LNCAP (cell line): ENCODE data around the gene ASPM.

Source experiments
- CTCF ChIP-seq: fragments of 450-650 bp; IDR thresholded peaks from 2 replicates; pipeline ENCODE4 v1.5.1; 2017; ENCODE audit warnings: mild to moderate bottlenecking

ASPM gene

GRCh38 chr1:197143276-197143675, 3.2 kb downstream of the ASPM start:
- no peak for TF ChIP-seq CTCF

DNA sequence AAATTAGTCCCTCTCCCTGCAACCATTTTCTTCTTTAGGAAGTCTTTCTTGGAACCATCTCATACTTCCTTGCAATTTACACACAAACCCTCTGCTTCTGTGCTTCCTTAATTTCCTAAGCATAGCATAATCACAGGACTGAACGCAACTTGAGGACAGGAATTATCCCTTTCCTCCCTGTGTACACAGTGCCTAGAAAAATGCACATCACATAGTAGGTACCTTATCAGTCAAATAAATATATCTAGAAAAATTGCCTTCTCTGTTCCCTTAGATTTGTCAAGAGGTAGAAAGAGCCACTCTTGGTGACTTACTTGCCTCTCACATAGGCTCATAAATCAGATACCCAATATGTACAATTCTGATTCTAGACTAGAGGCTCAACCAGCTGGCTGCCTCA, 4.9 kb downstream of the ASPM start:
- no peak for TF ChIP-seq CTCF

DNA sequence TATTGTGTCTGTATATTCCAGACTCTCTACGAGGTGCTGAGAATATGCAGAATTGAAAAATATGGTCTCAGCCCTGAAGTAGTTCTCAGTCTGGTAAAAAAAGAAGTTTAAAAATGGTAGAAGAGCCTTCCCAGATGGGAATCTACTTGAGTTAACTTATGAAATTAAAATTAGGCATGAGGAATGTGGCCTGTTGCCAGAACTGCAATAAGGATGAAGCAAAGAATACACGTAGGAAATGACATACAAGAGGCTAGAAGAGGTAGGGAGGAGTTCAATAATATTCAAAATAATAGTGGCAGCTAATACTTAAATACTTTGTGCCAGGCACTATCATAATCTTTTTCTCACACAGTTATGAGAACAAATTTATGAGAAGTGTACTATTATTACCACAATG, 6.3 kb downstream of the ASPM start:
- no peak for TF ChIP-seq CTCF

DNA sequence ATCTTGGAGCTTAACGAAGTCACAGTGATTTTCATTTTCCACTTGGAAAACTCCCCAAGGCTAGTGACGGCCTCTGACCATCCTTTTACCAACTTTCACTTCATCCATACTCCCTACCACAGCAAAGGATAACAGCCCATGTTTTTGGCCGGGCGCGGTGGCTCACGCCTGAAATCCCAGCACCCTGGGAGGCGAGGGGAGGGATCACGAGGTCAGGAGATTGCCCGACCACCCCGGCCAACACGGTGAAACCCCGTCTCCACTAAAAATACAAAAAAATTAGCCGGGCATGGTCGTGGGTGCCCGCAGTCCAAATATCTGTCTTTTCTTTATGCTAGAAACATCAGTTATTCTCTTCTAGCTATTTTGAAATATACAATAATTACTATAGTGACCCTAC, 7.3 kb downstream of the ASPM start:
- TF ChIP-seq CTCF: no peak

GRCh38 chr1:197137322-197137721, 9.1 kb downstream of the ASPM start:
- no peak for TF ChIP-seq CTCF

GRCh38 chr1:197130677-197131304, 15.7 kb downstream of the ASPM start:
- no peak for TF ChIP-seq CTCF

DNA sequence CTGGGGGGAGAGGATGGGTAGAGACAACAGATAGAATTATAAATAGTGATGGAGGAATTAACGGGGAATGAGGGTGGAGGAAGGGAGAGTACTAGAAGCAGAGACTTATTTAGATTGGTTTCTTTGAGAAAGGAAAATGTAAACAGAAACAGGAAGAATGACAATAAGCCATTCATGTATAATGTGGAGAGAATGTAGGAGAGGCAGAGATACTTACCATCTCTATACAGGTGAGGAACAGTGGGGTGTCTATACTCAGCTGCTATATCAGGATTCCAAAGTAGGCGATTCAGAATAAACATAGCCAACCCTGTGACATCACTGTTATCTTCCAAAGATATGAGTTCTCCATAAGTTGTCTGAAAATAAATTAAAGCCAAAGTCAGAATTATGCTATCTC, 16.8 kb downstream of the ASPM start:
- TF ChIP-seq CTCF: no peak
